ENCODE data around the gene HMGCS1.

Gene HMGCS1

GRCh38 chr5:43295202-43295601, 18.0 kb downstream of the HMGCS1 start:
- H3K36me3 ChIP-seq (ENCODE audit: insufficient read depth, low read length) = peaks cover 70% of the 10 kb centered on the region
- peaks cover 10% of the 10 kb centered on the region for H3K4me1 ChIP-seq (ENCODE audit: control insufficient read depth, insufficient read depth, low read length)
- H3K27me3 ChIP-seq (ENCODE audit: control insufficient read depth, insufficient read depth, low read length) = no peaks in the 10 kb centered on the region
- H3K9ac ChIP-seq (ENCODE audit: low read depth, low read length) = no peak overlapping the region
- no peak overlapping the region for H3K4me3 ChIP-seq (ENCODE audit: low read length)
- H3K4me2 ChIP-seq (ENCODE audit: low read length) = no peak overlapping the region
- H3K9me3 ChIP-seq (replicated peaks; ENCODE audit: low read length) = no peaks in the 10 kb centered on the region

GRCh38 chr5:43294226-43294625, 19.0 kb downstream of the HMGCS1 start:
- Histone ChIP-seq H3K9ac (ENCODE audit: low read depth, low read length) (no peak overlapping the region), H3K4me1 (ENCODE audit: control insufficient read depth, insufficient read depth, low read length) (peaks cover 10% of the 10 kb centered on the region), H3K4me3 (ENCODE audit: low read length) (no peak overlapping the region), H3K4me2 (ENCODE audit: low read length) (no peak overlapping the region), H3K9me3 (replicated peaks; ENCODE audit: low read length) (no peaks in the 10 kb centered on the region), H3K36me3 (ENCODE audit: insufficient read depth, low read length) (peaks cover 74% of the 10 kb centered on the region), H3K27me3 (ENCODE audit: control insufficient read depth, insufficient read depth, low read length) (no peaks in the 10 kb centered on the region)

DNA sequence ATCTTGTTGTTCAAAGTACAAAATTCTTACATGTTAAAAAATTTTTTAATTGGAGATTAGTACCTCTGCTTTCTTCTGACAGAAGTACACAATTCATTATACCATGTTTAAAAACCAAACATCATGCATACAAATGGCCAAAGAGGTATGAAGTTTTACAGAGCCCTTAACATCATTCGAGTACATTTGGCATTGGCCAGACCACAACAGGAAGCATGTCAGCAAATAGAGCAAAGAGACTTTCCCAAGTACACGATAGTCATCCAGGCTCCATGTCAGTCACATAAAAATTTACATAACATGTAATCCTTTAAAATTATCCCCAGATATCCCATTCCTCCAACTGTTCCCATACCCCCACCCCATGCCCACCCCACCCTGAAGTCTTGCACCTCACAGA, 22.5 kb downstream of the HMGCS1 start:
- Histone ChIP-seq H3K9me3 (replicated peaks; ENCODE audit: low read length) (no peaks in the 10 kb centered on the region), H3K36me3 (ENCODE audit: insufficient read depth, low read length) (peaks cover 69% of the 10 kb centered on the region), H3K9ac (ENCODE audit: low read depth, low read length) (no peak overlapping the region), H3K4me2 (ENCODE audit: low read length) (no peak overlapping the region), H3K4me3 (ENCODE audit: low read length) (no peak overlapping the region), H3K4me1 (ENCODE audit: control insufficient read depth, insufficient read depth, low read length) (peaks cover 10% of the 10 kb centered on the region), H3K27me3 (ENCODE audit: control insufficient read depth, insufficient read depth, low read length) (no peaks in the 10 kb centered on the region)

DNA sequence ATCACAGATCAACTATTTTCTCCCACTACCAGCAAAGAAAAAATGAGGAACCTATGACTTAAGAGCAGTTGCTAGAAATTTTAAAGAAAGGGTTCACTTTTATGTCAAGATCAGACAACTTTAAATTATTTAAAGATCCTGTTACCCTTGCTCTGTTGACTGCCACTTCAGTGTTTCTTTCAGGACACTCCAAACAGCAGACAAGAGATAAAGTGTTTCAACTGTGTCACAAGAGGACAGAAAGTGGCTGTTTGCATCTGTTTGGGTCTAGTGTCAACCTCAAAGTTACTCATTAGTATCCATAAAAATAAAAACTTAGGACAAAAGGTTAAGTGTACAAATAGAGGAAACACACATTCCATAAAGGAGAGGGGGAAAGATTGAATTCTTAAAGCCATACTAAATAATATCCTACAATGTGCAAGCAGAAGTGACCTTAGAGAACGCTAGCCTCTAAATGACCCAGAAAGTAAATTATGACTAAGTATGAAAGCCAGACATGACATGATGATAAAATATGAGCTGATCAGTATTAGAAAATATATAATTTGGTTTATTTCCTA, 24.9 kb downstream of the HMGCS1 start:
- no peak overlapping the region for H3K9ac ChIP-seq (ENCODE audit: low read depth, low read length)
- no peak overlapping the region for H3K4me2 ChIP-seq (ENCODE audit: low read length)
- no peaks in the 10 kb centered on the region for H3K9me3 ChIP-seq (replicated peaks; ENCODE audit: low read length)
- H3K36me3 ChIP-seq (ENCODE audit: insufficient read depth, low read length) = peaks cover 46% of the 10 kb centered on the region
- no peaks in the 10 kb centered on the region for H3K4me1 ChIP-seq (ENCODE audit: control insufficient read depth, insufficient read depth, low read length)
- H3K4me3 ChIP-seq (ENCODE audit: low read length) = no peak overlapping the region
- no peaks in the 10 kb centered on the region for H3K27me3 ChIP-seq (ENCODE audit: control insufficient read depth, insufficient read depth, low read length)

DNA sequence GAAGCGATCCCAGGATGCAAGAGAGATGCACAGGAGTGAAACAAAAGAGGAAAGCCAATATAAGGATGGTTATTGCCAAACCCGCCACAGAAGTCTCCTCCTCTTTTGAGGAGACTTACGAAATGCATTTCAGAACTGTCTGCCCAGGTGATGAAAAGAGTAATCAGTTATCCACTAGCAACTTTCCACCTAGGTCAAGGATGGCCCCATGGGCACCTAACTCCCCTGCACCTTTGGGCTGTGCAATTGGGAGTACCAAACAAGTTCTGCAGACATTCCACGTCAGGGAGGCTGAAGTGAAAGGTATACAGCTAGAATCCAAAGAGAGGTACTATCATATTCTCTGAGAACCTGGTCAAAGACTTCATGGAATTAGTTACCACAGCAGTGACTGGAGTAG, 25.7 kb downstream of the HMGCS1 start:
- Histone ChIP-seq H3K9me3 (replicated peaks; ENCODE audit: low read length) (no peaks in the 10 kb centered on the region), H3K4me3 (ENCODE audit: low read length) (no peak overlapping the region), H3K36me3 (ENCODE audit: insufficient read depth, low read length) (peaks cover 39% of the 10 kb centered on the region), H3K27me3 (ENCODE audit: control insufficient read depth, insufficient read depth, low read length) (no peaks in the 10 kb centered on the region), H3K4me2 (ENCODE audit: low read length) (no peak overlapping the region), H3K4me1 (ENCODE audit: control insufficient read depth, insufficient read depth, low read length) (no peaks in the 10 kb centered on the region), H3K9ac (ENCODE audit: low read depth, low read length) (no peak overlapping the region)

GRCh38 chr5:43286623-43287022, 26.6 kb downstream of the HMGCS1 start:
- peaks cover 32% of the 10 kb centered on the region for H3K36me3 ChIP-seq (ENCODE audit: insufficient read depth, low read length)
- H3K9ac ChIP-seq (ENCODE audit: low read depth, low read length) = no peak overlapping the region
- no peaks in the 10 kb centered on the region for H3K27me3 ChIP-seq (ENCODE audit: control insufficient read depth, insufficient read depth, low read length)
- H3K4me3 ChIP-seq (ENCODE audit: low read length) = no peak overlapping the region
- H3K4me2 ChIP-seq (ENCODE audit: low read length) = no peak overlapping the region
- no peaks in the 10 kb centered on the region for H3K4me1 ChIP-seq (ENCODE audit: control insufficient read depth, insufficient read depth, low read length)
- no peaks in the 10 kb centered on the region for H3K9me3 ChIP-seq (replicated peaks; ENCODE audit: low read length)

GRCh38 chr5:43281840-43282658, 31.2 kb downstream of the HMGCS1 start:
- Histone ChIP-seq H3K27me3 (ENCODE audit: control insufficient read depth, insufficient read depth, low read length) (no peaks in the 10 kb centered on the region), H3K9ac (ENCODE audit: low read depth, low read length) (no peak overlapping the region), H3K36me3 (ENCODE audit: insufficient read depth, low read length) (peaks cover 6% of the 10 kb centered on the region), H3K4me1 (ENCODE audit: control insufficient read depth, insufficient read depth, low read length) (no peaks in the 10 kb centered on the region), H3K4me2 (ENCODE audit: low read length) (no peak overlapping the region), H3K4me3 (ENCODE audit: low read length) (no peak overlapping the region), H3K9me3 (replicated peaks; ENCODE audit: low read length) (no peaks in the 10 kb centered on the region)

- Histone ChIP-seq H3K4me3 (ENCODE audit: low read length) (no peak overlapping the region), H3K4me1 (ENCODE audit: control insufficient read depth, insufficient read depth, low read length) (no peaks in the 10 kb centered on the region), H3K36me3 (ENCODE audit: insufficient read depth, low read length) (no peaks in the 10 kb centered on the region), H3K4me2 (ENCODE audit: low read length) (no peak overlapping the region), H3K27me3 (ENCODE audit: control insufficient read depth, insufficient read depth, low read length) (peaks cover 7% of the 10 kb centered on the region), H3K9me3 (replicated peaks; ENCODE audit: low read length) (no peaks in the 10 kb centered on the region), H3K9ac (ENCODE audit: low read depth, low read length) (no peak overlapping the region)
Observed at GRCh38 chr5:43279548-43280274, 33.5 kb downstream of the HMGCS1 start.

DNA sequence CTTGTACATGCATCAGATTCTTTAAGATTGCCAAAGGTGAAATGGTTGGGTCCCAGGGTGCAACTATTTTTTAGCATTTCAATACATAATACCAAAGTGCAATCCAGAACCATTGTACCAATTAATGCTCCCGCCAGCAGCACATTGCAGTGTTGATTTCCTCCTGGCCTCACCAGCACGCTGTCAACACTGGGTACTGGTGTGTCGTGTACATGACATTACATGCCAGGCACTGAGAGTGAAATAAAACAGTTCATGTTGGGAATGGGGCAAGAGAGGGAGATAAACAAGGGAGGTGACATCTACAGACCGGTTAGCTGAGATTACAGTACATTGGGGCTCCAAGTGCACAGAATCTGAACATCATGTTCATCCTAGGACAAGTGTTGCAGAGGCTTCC, 37.8 kb downstream of the HMGCS1 start:
- Histone ChIP-seq H3K4me3 (ENCODE audit: low read length) (no peak overlapping the region), H3K4me1 (ENCODE audit: control insufficient read depth, insufficient read depth, low read length) (no peaks in the 10 kb centered on the region), H3K27me3 (ENCODE audit: control insufficient read depth, insufficient read depth, low read length) (peaks cover 24% of the 10 kb centered on the region), H3K36me3 (ENCODE audit: insufficient read depth, low read length) (no peaks in the 10 kb centered on the region), H3K9me3 (replicated peaks; ENCODE audit: low read length) (no peaks in the 10 kb centered on the region), H3K4me2 (ENCODE audit: low read length) (no peak overlapping the region), H3K9ac (ENCODE audit: low read depth, low read length) (no peak overlapping the region)

GRCh38 chr5:43274435-43275114, 38.6 kb downstream of the HMGCS1 start:
- Histone ChIP-seq H3K4me3 (ENCODE audit: low read length) (no peak overlapping the region), H3K27me3 (ENCODE audit: control insufficient read depth, insufficient read depth, low read length) (peaks cover 24% of the 10 kb centered on the region), H3K4me2 (ENCODE audit: low read length) (no peak overlapping the region), H3K4me1 (ENCODE audit: control insufficient read depth, insufficient read depth, low read length) (no peaks in the 10 kb centered on the region), H3K9me3 (replicated peaks; ENCODE audit: low read length) (no peaks in the 10 kb centered on the region), H3K36me3 (ENCODE audit: insufficient read depth, low read length) (no peaks in the 10 kb centered on the region), H3K9ac (ENCODE audit: low read depth, low read length) (no peak overlapping the region)

DNA sequence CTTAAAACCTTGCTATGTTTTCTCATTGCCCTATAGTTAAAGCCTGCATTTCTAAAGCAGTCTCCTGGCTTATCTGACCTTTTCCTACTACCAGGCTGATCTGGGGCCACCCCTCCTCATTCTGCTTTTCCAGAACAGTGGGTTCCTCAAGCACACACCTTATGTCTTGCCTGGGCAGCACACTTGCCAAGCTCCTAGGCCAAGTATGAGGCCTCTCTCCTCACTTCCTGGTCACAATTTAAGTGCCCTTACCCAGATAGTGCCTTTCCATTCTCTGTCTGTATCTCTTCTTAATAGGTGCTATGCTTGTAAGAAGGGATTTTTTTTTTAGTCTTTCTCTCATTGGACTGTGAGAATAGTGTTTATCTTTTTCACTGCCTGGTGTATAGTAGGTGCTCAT, 39.7 kb downstream of the HMGCS1 start:
- H3K9ac ChIP-seq (ENCODE audit: low read depth, low read length) = no peak overlapping the region

More for the DNA sequence above, 39.7 kb downstream of the HMGCS1 start:
- Histone ChIP-seq H3K36me3 (ENCODE audit: insufficient read depth, low read length) (no peaks in the 10 kb centered on the region), H3K4me3 (ENCODE audit: low read length) (no peak overlapping the region), H3K9me3 (replicated peaks; ENCODE audit: low read length) (no peaks in the 10 kb centered on the region), H3K27me3 (ENCODE audit: control insufficient read depth, insufficient read depth, low read length) (peaks cover 24% of the 10 kb centered on the region), H3K4me2 (ENCODE audit: low read length) (no peak overlapping the region), H3K4me1 (ENCODE audit: control insufficient read depth, insufficient read depth, low read length) (no peaks in the 10 kb centered on the region)

All from skeletal muscle satellite cell (primary cell).